Esophagus muscularis mucosa (tissue), 4 donors: ENCODE results near the gene DDR1. TPM values are rescaled to one million over a fixed set of nuclear protein-coding genes. Genes with fewer than 3 reads are reported as not detected.

Experiments used
- DNase-seq: peaks from one replicate; pipeline ENCODE4 v3.0.0-alpha.2; 2017; ENCODE audit errors: extremely low spot score
- H3K27ac ChIP-seq, 4 donors: fragments of 200-600 bp; sonication (generic); replicated peaks in 1 of 4; 1 replicate in 3 of 4; 2 replicates in 1 of 4; pipeline ENCODE4 v1.5.1; 2016 to 2019; ENCODE audit warnings: mild to moderate bottlenecking in 1 of 4
- H3K27me3 ChIP-seq, 4 donors: fragments of 200-600 bp; sonication (generic); one replicate each; pipeline versions ENCODE4 v1.5.1 to v1.6.0; 2016 to 2019
- H3K36me3 ChIP-seq, 4 donors: fragments of 200-600 bp; sonication (generic); one replicate each; pipeline ENCODE4 v1.5.1; 2016 to 2019
- H3K4me1 ChIP-seq, 4 donors: fragments of 200-600 bp; sonication (generic); one replicate each; pipeline ENCODE4 v1.5.1; 2016 to 2019
- H3K4me3 ChIP-seq, 4 donors: fragments of 200-600 bp; sonication (generic); 1 replicate in 2 of 4; 2 replicates in 2 of 4; pipeline ENCODE4 v1.5.1; 2016 to 2019; ENCODE audit warnings: mild to moderate bottlenecking in 4 of 4, moderate library complexity in 1 of 4
- H3K9me3 ChIP-seq, 4 donors: fragments of 200-600 bp; sonication (generic); 1 replicate in 3 of 4; 2 replicates in 1 of 4; pipeline ENCODE4 v1.5.1; 2016 to 2019
- CTCF ChIP-seq, 3 experiments: fragments of 200-600 bp in 2 of 3; fragments of 450-650 bp in 1 of 3; sonication (generic) in 2 of 3; IDR thresholded peaks; one replicate each; pipeline ENCODE4 v1.5.1; 2017 to 2019; ENCODE audit warnings: antibody characterized with exemption in 3 of 3, mild to moderate bottlenecking in 2 of 3, moderate library complexity in 1 of 3
- EP300 ChIP-seq: sonication (generic); formaldehyde crosslinking; IDR thresholded peaks from one replicate; pipeline ENCODE4 v1.6.1; 2017; ENCODE audit warnings: antibody characterized with exemption
- POLR2A ChIP-seq: fragments of 450-650 bp; IDR thresholded peaks from one replicate; pipeline ENCODE4 v1.6.1; 2017; ENCODE audit warnings: antibody characterized with exemption, moderate library complexity, mild to moderate bottlenecking, low read depth
- POLR2AphosphoS5 ChIP-seq, 2 donors: sonication (generic); formaldehyde crosslinking; IDR thresholded peaks; one replicate each; pipeline ENCODE4 v1.6.1; 2017; ENCODE audit warnings: antibody characterized with exemption in 2 of 2
- WGBS: methylation state at CpG from one replicate; pipeline ENCODE4 v1.1.5; 2018; 5-methylcytosine and 5-hydroxymethylcytosine counted together
- intact Hi-C: fragments of 100-400 bp; cut with DNase I; formaldehyde crosslinking; loops from one replicate; pipeline ENCODE4 v1.15.1; 2023
- total RNA-seq, 4 donors: library from RNA; depleted of rRNA; stranded (reverse); fragments of >200 nt; gene quantifications; one replicate each; pipeline versions ENCODE4 v1.1.0 to v1.2.1, GENCODE V29; 2016

The DDR1 gene
- total RNA-seq, 4 donors from 2014 or later, result 10.4 to 37.9 (median 23.3) TPM

DNA sequence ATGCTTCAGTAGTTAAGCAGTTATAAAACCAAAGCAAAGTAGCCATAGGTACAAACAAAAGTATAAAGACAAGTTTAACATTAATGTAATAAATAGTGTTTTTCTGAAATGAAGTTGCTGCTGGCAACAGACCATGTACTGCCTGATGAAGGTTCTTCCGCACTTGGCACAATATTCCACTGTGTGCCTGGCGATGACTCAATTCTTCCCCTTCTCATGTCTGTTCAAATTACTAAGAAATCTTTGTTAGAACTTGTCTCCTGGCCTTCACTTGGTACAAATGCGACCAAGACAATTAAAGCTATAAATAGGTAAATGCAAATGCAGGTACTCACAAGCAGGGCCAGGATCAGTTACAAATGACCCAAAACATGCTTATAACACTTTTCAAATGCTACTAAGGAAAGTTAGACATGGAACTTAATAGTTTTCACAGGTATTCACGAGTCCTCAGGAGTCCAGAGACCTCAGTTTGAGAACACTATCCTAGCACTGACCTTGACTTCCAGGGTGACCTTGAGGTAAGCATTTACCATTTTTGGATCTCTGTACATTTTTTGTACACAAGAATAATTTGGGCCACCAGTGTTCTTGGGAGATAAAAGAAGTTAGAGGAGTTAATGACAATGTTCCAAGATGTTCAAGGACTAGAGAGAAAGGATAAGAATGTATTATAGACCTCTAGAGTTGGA is 8.1 kb upstream of the DDR1 start:
- Histone ChIP-seq H3K9me3 (peaks cover 0 to 10% (median 0%) of the 10 kb centered on the region in 4 donors), H3K27me3 (no peaks in the 10 kb centered on the region), H3K4me1 (peaks cover 15 to 34% (median 31%) of the 10 kb centered on the region in 4 donors), H3K36me3 (no peaks in the 10 kb centered on the region), H3K4me3 (no peak overlapping the region), H3K27ac (peak overlapping the region; percentile 80 to 83 (median 82))
- 43% methylated on average over 4 of the region's 4 CpGs for WGBS
- TF ChIP-seq POLR2AphosphoS5 (IDR thresholded peaks at IDR 0.05), result peak; percentile 64 to 81
- no peak for TF ChIP-seq EP300
- DNase-seq, result no peak
- intact Hi-C loops, result loop anchor here (5.0 kb wide), 1 partner anchor 134 kb away; the partner anchor contains the start of genes FLOT1 and IER3

DNA sequence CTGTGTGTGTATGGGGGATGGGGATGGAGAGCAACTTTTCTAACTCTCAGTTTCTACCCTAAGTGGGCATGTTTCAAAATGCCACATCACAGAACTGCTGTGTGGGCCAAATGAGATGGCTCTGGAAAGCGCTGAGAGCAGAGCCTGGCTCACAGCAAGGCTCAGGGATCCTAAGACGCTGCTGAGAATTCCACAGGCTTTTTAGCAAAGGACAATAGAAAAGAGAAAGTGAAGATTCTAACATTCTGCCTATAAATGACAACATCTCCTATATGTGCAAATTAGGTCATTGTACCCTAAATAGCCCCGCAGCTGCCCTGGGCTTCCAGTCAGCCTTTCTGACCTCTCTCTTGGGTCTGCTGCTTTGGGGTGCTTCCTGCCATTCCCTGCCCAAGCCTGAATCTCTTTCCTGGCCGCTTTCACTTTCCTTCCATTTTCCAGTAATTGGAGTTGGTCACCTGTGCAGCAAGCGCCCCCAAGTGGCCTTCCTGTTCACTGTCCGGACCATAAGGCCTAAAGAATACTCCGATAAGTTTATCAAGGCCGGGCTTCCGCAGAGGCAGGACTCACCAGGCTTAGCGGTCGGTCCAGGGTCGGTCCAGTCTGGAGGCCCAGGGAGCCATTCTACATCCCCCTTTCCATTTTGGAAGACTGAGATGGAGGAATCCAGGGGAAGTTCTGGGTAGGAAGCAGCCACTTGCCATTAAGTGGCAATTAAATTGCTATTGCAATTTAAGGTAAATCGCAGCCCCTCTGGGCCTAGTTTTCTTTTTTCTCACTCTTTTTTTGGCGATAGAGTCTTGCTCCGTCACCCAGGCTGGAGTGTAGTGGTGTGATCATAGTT is 6.7 kb upstream of the DDR1 start:
- WGBS, result 15% methylated on average over 15 of the region's 15 CpGs
- peak; percentile 99 for DNase-seq
- H3K4me1 ChIP-seq, result peaks cover 21 to 44% (median 39%) of the 10 kb centered on the region in 4 donors

DNA sequence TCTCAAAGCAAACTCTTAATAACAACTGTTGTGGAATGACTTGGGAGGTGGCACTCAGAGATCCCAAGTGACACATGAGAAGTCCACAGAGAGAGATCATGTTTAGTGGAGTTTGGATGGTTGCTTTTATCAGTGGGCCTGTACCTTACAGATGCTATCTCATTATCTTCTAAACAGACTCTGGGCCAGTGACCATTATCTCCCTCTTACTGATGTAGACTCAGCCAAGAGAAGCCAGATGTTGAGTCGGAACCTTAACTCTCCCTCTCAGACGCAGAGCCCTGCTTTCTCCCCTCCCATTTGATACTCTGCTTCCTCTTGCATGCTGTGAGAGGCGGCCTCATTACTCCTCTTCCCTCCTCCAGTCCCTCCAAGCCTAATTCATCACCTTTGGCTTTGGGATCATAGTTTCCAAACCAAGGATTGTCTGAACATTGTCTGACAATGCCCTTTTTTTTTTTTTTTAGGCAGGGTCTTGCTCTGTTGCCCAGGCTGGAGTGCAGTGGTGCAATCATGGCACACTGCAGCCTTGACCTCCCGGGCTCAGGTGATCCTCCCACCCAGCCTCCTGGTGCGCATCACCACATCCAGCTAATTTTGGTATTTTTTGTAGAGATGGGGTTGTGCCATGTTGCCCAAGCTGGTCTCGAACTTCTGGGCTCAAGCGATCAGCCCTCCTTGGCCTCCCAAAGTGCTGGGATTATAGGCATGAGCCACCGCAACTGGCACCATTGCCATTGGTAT is 4.5 kb upstream of the DDR1 start:
- DNase-seq, result no peak
- intact Hi-C loops, result loop anchor here (5.0 to 10.0 kb wide), 2 partner anchors 138 to 195 kb away; partner anchors contain the start of genes FLOT1, IER3 and PPP1R18
- peaks cover 31 to 61% (median 57%) of the 10 kb centered on the region in 4 donors for H3K4me1 ChIP-seq
- TF ChIP-seq POLR2AphosphoS5 (IDR thresholded peaks at IDR 0.05) (no peak), CTCF (IDR thresholded peaks at IDR 0.05) (no peak), EP300 (no peak), POLR2A (no peak)
- no peaks in the 10 kb centered on the region for H3K9me3 ChIP-seq
- 88% methylated on average over 8 of the region's 8 CpGs for WGBS
- no peak overlapping the region for H3K4me3 ChIP-seq
- no peak overlapping the region for H3K27ac ChIP-seq
- H3K27me3 ChIP-seq, result no peaks in the 10 kb centered on the region
- H3K36me3 ChIP-seq, result no peaks in the 10 kb centered on the region

More for the DNA sequence above, 6.7 kb upstream of the DDR1 start:
- H3K27me3 ChIP-seq, result no peaks in the 10 kb centered on the region
- intact Hi-C loops, result loop anchor here (1.0 to 5.0 kb wide), 2 partner anchors 49 to 135 kb away; partner anchors contain the start of genes FLOT1 and IER3
- peak overlapping the region; percentile 22 to 54 (median 46) for H3K4me3 ChIP-seq
- peak overlapping the region; percentile 80 to 83 (median 82) for H3K27ac ChIP-seq
- no peaks in the 10 kb centered on the region for H3K36me3 ChIP-seq
- H3K9me3 ChIP-seq, result no peaks in the 10 kb centered on the region
- TF ChIP-seq CTCF (IDR thresholded peaks at IDR 0.05) (peak; percentile 89 to 95 (median 90)), POLR2AphosphoS5 (IDR thresholded peaks at IDR 0.05) (peak; percentile 65 to 75), POLR2A (no peak), EP300 (peak; percentile 23)

GRCh38 chr6:30880698-30881252 is 3.5 kb upstream of the DDR1 start:
- Histone ChIP-seq H3K36me3 (no peaks in the 10 kb centered on the region), H3K27me3 (no peaks in the 10 kb centered on the region), H3K4me3 (no peak overlapping the region), H3K27ac (peak overlapping the region in 2 of 4 donors; percentile 85 to 93), H3K4me1 (peaks cover 40 to 64% (median 61%) of the 10 kb centered on the region in 4 donors), H3K9me3 (no peaks in the 10 kb centered on the region)
- intact Hi-C loops, result loop anchor here (10.0 kb wide), 1 partner anchor 196 kb away; the partner anchor contains the start of gene PPP1R18
- 89% methylated on average over 8 of the region's 16 CpGs for WGBS
- TF ChIP-seq POLR2AphosphoS5 (IDR thresholded peaks at IDR 0.05) (no peak), EP300 (no peak), CTCF (IDR thresholded peaks at IDR 0.05) (no peak), POLR2A (no peak)
- DNase-seq, result no peak
